MCF 10A (cell line): ENCODE results near the gene MAZ. TPM values are rescaled to one million over a fixed set of nuclear protein-coding genes. Genes with fewer than 3 reads are reported as not detected.

Experiments
- BruUV-seq: library from RNA; stranded (reverse); fragments of 400-500 nt; replicated peaks from 2 replicates; lab custom pipeline; 2021; lab: Mats Ljungman, UMichigan
- CTCF ChIA-PET: fragments of 300-600 bp; sonication (Branson Sonifier 250); formaldehyde crosslinking; extraction: SDS; loops from one replicate; lab custom pipeline; 2021; ENCODE audit warnings: antibody characterized with exemption, inconsistent platforms; lab: Yijun Ruan, JAX
- POLR2A ChIA-PET: fragments of 300-600, 350-650 bp; sonication (Branson Sonifier 250); formaldehyde crosslinking; extraction: SDS; loops from one replicate; lab custom pipeline; 2020; ENCODE audit warnings: antibody characterized with exemption, inconsistent platforms; lab: Yijun Ruan, JAX
- DNase-seq: peaks from one replicate; pipeline ENCODE4 v3.0.0-alpha.2; 2018; ENCODE audit not compliant: unreplicated experiment
- H3K27ac Mint-ChIP-seq: one replicate; pipeline ENCODE4 v1.8.0; 2022; ENCODE audit warnings: mild to moderate bottlenecking, low read depth, mixed read lengths; ENCODE audit not compliant: unreplicated experiment
- H3K27me3 Mint-ChIP-seq: one replicate; pipeline ENCODE4 v1.8.0; 2022; ENCODE audit warnings: mixed read lengths; ENCODE audit not compliant: insufficient read depth, unreplicated experiment
- H3K36me3 Mint-ChIP-seq: one replicate; pipeline ENCODE4 v1.8.0; 2022; ENCODE audit warnings: mild to moderate bottlenecking, moderate library complexity, mixed read lengths; ENCODE audit not compliant: insufficient read depth, unreplicated experiment
- H3K4me1 Mint-ChIP-seq: one replicate; pipeline ENCODE4 v1.8.0; 2022; ENCODE audit warnings: mixed read lengths; ENCODE audit not compliant: insufficient read depth, unreplicated experiment
- H3K4me3 Mint-ChIP-seq: one replicate; pipeline ENCODE4 v1.8.0; 2022; ENCODE audit warnings: mild to moderate bottlenecking, moderate library complexity, mixed read lengths; ENCODE audit not compliant: unreplicated experiment
- H3K9me3 Mint-ChIP-seq: one replicate; pipeline ENCODE4 v1.8.0; 2022; ENCODE audit warnings: mixed read lengths; ENCODE audit not compliant: unreplicated experiment
- CTCF ChIP-seq: fragments of 200-600 bp; IDR thresholded peaks from one replicate; pipeline ENCODE4 v1.8.0; 2022; ENCODE audit warnings: antibody characterized with exemption, mild to moderate bottlenecking; ENCODE audit not compliant: unreplicated experiment
- intact Hi-C: fragments of 100-400 bp; cut with micrococcal nuclease; formaldehyde crosslinking; loops from 2 replicates; pipeline ENCODE4 v1.14.1; 2022
- total RNA-seq: library from RNA; stranded (reverse); gene quantifications from 2 replicates; pipeline ENCODE4 v1.2.3, GENCODE V29; 2022

The MAZ gene
- total RNA-seq, 1 experiment from 2014 or later = 185 TPM

DNA sequence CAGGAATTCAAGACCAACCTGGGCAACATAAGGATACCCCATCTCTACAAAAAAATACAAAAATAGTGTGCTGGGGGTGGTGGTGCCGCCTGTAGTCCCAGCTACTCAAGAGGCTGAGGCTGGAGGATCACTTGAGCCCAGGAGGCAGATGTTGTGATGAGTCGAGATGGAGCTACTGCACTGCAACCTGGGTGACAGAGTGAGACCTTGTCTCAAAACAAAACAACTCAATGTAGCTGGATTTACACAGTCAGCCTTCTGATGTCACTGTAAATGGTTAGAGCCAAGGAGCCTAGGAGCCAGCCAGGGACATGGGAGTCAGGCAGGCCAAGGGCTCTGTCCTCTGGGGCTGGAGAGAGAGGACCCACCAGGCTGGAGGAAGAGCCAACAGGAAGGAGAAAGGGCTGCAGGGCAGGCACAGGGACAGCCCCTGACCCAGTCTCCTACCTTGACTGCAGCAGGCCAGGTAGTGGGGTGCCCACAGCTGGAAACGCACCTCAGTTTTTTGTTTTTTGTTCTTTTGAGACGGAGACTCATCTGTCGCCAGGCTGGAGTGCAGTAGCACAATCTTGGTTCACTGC is 48.3 kb downstream of the MAZ start:
- no peak overlapping the region for H3K4me3 Mint-ChIP-seq
- H3K9me3 Mint-ChIP-seq = no peaks in the 10 kb centered on the region
- ChIA-PET CTCF (interaction anchor here (0.6 kb wide), 2 partner anchors 9 to 168 kb away, joined by 3 read pairs; no protein-coding TSS in a partner anchor), POLR2A (interaction anchor here (0.6 to 1.8 kb wide), 7 partner anchors 34 to 222 kb away, joined by 3 to 8 read pairs (median 4); partner anchors contain the start of genes ASPHD1, MVP and PRRT2)
- intact Hi-C loops = no loop called here
- H3K27me3 Mint-ChIP-seq = no peaks in the 10 kb centered on the region
- no TSS peak for BruUV-seq
- DNase-seq = no peak
- H3K27ac Mint-ChIP-seq = no peak overlapping the region
- H3K4me1 Mint-ChIP-seq = no peaks in the 10 kb centered on the region
- H3K36me3 Mint-ChIP-seq = peaks cover 37% of the 10 kb centered on the region
- no peak for TF ChIP-seq CTCF

DNA sequence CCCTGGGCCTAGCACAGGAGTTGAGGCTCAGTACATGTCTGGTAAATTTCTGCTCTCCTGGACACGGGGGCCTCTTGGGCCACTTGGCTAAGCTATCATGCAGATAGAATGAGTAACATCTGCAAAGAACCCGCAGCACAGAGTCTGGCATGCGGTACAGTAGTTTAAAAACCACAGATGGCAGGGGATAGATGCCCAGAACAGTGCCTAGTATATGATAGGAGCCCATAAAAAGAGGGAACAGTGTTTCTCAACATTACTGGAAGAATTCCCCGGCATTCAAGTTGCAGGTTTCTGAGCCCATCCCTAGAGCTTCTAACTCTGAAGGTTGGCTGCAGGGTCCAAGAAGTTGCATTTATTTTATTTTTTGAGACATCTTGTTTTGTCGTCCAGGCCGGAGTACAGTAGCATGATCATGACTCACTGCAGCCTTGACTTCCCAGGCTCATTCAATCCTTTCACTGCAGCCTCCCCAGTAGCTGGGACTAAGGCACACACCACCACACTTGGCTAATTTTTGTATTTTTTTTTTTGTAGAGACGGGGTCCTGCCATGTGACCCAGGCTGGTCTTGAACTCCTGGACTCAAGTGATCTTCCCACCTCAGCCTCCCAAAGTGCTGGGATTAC is 50.9 kb downstream of the MAZ start:
- no peak overlapping the region for H3K27ac Mint-ChIP-seq
- POLR2A ChIA-PET = interaction anchor here (1.2 kb wide), 1 partner anchor 138 kb away, joined by 3 read pairs; the partner anchor contains the start of genes HIRIP3 and INO80E
- DNase-seq = no peak
- no peak overlapping the region for H3K4me3 Mint-ChIP-seq
- CTCF ChIA-PET = interaction anchor here (0.5 to 0.7 kb wide), 4 partner anchors 9 to 174 kb away, joined by 3 to 6 read pairs (median 4); no protein-coding TSS in a partner anchor
- H3K4me1 Mint-ChIP-seq = peaks cover 6% of the 10 kb centered on the region
- no TSS peak for BruUV-seq
- intact Hi-C loops = no loop called here
- H3K9me3 Mint-ChIP-seq = no peaks in the 10 kb centered on the region
- H3K27me3 Mint-ChIP-seq = no peaks in the 10 kb centered on the region
- no peak for TF ChIP-seq CTCF
- peaks cover 41% of the 10 kb centered on the region for H3K36me3 Mint-ChIP-seq

DNA sequence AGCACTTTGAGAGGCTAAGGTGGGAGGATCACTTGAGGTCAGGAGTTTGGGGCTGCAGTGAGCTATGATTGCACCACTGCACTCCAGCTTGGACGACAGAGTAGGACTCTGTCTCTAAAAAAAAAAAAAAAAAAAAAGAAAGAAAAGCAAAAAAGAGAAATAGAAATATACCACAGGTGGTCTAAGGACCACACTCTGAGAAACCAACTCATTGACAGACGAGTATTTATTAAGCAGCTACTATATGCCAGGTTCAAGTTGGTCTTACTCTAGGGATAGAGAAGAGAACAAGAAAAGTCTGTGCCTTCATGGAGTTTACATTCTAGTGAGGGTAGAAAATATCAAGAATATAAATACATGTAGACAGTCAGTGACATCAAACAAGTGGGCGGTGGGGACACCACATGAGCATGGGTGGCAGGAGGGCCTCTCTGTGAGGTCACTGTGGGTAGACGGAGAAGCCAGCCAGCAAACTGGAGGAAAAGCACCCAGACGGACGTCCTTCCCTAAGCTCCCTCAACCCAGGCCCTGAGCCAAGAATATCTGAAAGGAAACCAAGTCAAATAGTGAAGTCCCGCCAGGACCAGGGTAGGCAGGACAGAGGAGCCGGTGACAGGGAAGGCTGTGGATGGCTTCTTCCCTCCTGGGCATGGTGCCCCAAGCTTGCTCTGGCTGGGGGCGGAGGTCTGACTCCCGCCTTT is 52.0 kb downstream of the MAZ start:
- intact Hi-C loops = no loop called here
- POLR2A ChIA-PET = interaction anchor here (1.2 kb wide), 1 partner anchor 10 kb away, joined by 3 read pairs; no protein-coding TSS in a partner anchor
- TSS peak; percentile 18 for BruUV-seq
- Mint-ChIP-seq H3K9me3 (no peaks in the 10 kb centered on the region), H3K27me3 (no peaks in the 10 kb centered on the region), H3K4me3 (no peak overlapping the region), H3K4me1 (peaks cover 8% of the 10 kb centered on the region), H3K27ac (no peak overlapping the region), H3K36me3 (peaks cover 41% of the 10 kb centered on the region)
- CTCF ChIA-PET = no interaction called here
- DNase-seq = no peak
- TF ChIP-seq CTCF = no peak

DNA sequence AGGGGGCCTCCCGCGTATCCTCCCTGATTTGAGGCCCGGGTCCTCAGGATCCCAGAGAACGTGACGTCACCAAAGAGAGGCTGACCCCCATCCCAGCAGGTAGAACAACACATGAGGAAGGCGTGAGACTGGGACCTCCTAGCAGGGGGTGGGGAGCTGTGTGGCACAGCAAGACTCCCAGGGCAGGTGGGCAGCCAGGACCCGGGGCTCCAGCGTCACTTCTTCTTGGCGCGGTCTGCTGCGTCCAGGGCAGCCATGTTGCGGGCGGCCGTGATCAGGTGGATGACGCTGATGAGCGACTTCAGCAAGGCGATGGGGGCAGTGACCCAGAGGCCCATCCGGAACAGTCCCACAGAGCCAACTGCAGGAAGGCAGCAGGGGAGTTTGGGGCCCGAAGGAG is 52.6 kb downstream of the MAZ start:
- POLR2A ChIA-PET = interaction anchor here (0.7 to 1.2 kb wide), 2 partner anchors 11 to 19 kb away, joined by 3 read pairs; no protein-coding TSS in a partner anchor
- intact Hi-C loops = no loop called here
- no peak for DNase-seq
- H3K27me3 Mint-ChIP-seq = no peaks in the 10 kb centered on the region
- no peak for TF ChIP-seq CTCF
- peaks cover 41% of the 10 kb centered on the region for H3K36me3 Mint-ChIP-seq
- no peak overlapping the region for H3K27ac Mint-ChIP-seq
- H3K4me3 Mint-ChIP-seq = no peak overlapping the region
- H3K9me3 Mint-ChIP-seq = no peaks in the 10 kb centered on the region
- BruUV-seq = no TSS peak
- CTCF ChIA-PET = no interaction called here
- H3K4me1 Mint-ChIP-seq = peaks cover 14% of the 10 kb centered on the region
